Thoracic aorta (tissue), 2 donors: Measurements from ENCODE around the gene ZNF554. TPM values are rescaled to one million over a fixed set of nuclear protein-coding genes. Genes with fewer than 3 reads are reported as not detected.

ENCODE experiments used
- ATAC-seq: fragments of 150-250 bp; one replicate; pipeline ENCODE4 v1.8.0; 2017; ENCODE audit warnings: low read depth; ENCODE audit not compliant: insufficient number of reproducible peaks, low FRiP score
- DNase-seq: peaks from one replicate; pipeline ENCODE4 v3.0.0-alpha.2; 2020; ENCODE audit warnings: low spot score
- H3K27ac ChIP-seq, 2 donors: fragments of 200-600 bp; sonication (generic); 1 replicate in 1 of 2; 2 replicates in 1 of 2; pipeline ENCODE4 v1.5.1; 2016; ENCODE audit warnings: mild to moderate bottlenecking in 2 of 2, moderate library complexity in 2 of 2
- H3K27me3 ChIP-seq: fragments of 200-600 bp; sonication (generic); replicated peaks from 2 replicates; pipeline ENCODE4 v1.6.0; 2016; ENCODE audit warnings: mild to moderate bottlenecking; ENCODE audit not compliant: insufficient read depth
- H3K36me3 ChIP-seq: fragments of 200-600 bp; sonication (generic); one replicate; pipeline ENCODE4 v1.5.1; 2016
- H3K4me1 ChIP-seq, 2 donors: fragments of 200-600 bp; sonication (generic); 1 replicate in 1 of 2; 2 replicates in 1 of 2; pipeline versions ENCODE4 v1.5.1 to v1.6.0; 2016; ENCODE audit warnings: low read depth in 2 of 2, mild to moderate bottlenecking in 1 of 2; ENCODE audit not compliant: control insufficient read depth in 1 of 2
- H3K4me3 ChIP-seq: fragments of 200-600 bp; sonication (generic); 2 replicates; pipeline ENCODE4 v1.5.1; 2016; ENCODE audit warnings: mild to moderate bottlenecking
- H3K9me3 ChIP-seq: fragments of 200-600 bp; sonication (generic); 2 replicates; pipeline ENCODE4 v1.5.1; 2016
- total RNA-seq, 2 donors: library from RNA; depleted of rRNA; stranded (reverse); fragments of >200 nt; gene quantifications; one replicate each; pipeline versions ENCODE4 v1.1.0 to v1.2.3, GENCODE V29; 2016
- TF ChIP-seq, protein P1 (sequence below): fragments of 200-600 bp; sonication (generic); IDR thresholded peaks from one replicate; pipeline ENCODE4 v1.5.1; 2019; ENCODE audit warnings: antibody characterized with exemption

ZNF554 gene
- total RNA-seq, 2 donors from 2014 or later = 2.8 to 4.4 TPM

DNA sequence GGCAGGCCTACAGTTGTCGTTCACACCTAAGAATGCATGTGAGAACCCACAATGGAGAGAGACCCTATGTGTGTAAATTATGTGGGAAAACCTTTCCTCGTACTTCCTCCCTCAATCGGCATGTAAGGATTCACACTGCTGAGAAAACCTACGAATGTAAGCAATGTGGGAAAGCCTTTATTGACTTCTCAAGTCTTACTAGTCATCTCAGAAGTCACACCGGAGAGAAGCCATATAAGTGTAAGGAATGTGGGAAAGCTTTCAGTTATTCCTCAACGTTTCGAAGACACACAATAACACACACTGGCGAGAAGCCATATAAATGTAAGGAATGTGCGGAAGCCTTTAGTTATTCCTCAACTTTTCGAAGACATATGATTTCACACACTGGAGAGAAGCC is 32.9 kb downstream of the ZNF554 start:
- no peaks in the 10 kb centered on the region for H3K27me3 ChIP-seq
- H3K4me3 ChIP-seq = peak overlapping the region; percentile 11
- no peak overlapping the region for H3K27ac ChIP-seq
- no peak for DNase-seq
- peaks cover 89% of the 10 kb centered on the region for H3K9me3 ChIP-seq
- no peaks in the 10 kb centered on the region for H3K4me1 ChIP-seq
- peaks cover 39% of the 10 kb centered on the region for H3K36me3 ChIP-seq
- TF ChIP-seq, protein P1, sequence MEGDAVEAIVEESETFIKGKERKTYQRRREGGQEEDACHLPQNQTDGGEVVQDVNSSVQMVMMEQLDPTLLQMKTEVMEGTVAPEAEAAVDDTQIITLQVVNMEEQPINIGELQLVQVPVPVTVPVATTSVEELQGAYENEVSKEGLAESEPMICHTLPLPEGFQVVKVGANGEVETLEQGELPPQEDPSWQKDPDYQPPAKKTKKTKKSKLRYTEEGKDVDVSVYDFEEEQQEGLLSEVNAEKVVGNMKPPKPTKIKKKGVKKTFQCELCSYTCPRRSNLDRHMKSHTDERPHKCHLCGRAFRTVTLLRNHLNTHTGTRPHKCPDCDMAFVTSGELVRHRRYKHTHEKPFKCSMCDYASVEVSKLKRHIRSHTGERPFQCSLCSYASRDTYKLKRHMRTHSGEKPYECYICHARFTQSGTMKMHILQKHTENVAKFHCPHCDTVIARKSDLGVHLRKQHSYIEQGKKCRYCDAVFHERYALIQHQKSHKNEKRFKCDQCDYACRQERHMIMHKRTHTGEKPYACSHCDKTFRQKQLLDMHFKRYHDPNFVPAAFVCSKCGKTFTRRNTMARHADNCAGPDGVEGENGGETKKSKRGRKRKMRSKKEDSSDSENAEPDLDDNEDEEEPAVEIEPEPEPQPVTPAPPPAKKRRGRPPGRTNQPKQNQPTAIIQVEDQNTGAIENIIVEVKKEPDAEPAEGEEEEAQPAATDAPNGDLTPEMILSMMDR = no peak
- ATAC-seq = no peak

DNA sequence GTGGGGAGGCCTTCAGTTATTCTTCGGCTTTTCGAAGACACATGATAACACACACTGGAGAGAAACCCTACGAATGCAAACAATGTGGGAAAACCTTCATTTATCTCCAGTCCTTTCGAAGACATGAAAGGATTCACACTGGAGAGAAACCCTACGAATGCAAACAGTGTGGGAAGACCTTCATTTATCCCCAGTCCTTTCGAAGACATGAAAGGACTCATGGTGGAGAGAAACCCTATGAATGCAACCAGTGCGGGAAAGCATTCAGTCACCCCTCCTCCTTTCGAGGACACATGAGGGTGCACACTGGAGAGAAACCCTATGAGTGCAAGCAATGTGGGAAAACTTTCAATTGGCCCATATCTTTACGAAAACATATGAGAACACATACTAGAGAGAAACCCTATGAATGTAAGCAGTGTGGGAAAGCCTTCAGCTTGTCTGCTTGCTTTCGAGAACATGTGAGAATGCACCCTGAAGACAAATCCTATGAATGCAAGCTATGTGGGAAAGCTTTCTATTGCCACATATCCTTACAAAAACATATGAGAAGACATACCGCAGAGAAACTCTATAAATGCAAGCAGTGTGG is 33.4 kb downstream of the ZNF554 start:
- ATAC-seq (no peak), DNase-seq (no peak)
- Histone ChIP-seq H3K4me1 (no peaks in the 10 kb centered on the region), H3K27me3 (no peaks in the 10 kb centered on the region), H3K9me3 (peaks cover 91% of the 10 kb centered on the region), H3K27ac (no peak overlapping the region), H3K4me3 (no peak overlapping the region), H3K36me3 (peaks cover 44% of the 10 kb centered on the region)
- TF ChIP-seq, protein P1 = no peak

DNA sequence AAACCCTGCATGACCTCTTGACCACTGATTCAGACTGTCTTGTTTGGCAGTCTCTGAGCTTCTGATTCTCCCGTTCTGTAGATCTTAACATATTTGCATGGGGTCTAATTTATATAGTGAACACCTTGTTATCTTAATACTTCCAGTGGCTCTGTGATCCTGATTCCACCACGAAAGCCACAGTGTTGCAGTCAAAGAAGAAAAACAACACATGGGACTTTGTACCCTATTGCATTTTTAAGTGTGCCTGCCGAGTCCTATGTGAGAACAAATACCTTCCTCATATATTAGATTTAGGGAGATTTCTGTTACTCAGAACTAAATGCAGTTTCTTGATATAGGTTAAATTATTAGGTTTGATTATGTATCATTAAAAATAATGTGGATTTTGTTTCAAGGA is 35.2 kb downstream of the ZNF554 start:
- TF ChIP-seq, protein P1 = no peak
- DNase-seq (no peak), ATAC-seq (no peak)
- Histone ChIP-seq H3K4me1 (no peaks in the 10 kb centered on the region), H3K4me3 (no peak overlapping the region), H3K9me3 (peaks cover 98% of the 10 kb centered on the region), H3K36me3 (peaks cover 49% of the 10 kb centered on the region), H3K27me3 (no peaks in the 10 kb centered on the region), H3K27ac (no peak overlapping the region)

DNA sequence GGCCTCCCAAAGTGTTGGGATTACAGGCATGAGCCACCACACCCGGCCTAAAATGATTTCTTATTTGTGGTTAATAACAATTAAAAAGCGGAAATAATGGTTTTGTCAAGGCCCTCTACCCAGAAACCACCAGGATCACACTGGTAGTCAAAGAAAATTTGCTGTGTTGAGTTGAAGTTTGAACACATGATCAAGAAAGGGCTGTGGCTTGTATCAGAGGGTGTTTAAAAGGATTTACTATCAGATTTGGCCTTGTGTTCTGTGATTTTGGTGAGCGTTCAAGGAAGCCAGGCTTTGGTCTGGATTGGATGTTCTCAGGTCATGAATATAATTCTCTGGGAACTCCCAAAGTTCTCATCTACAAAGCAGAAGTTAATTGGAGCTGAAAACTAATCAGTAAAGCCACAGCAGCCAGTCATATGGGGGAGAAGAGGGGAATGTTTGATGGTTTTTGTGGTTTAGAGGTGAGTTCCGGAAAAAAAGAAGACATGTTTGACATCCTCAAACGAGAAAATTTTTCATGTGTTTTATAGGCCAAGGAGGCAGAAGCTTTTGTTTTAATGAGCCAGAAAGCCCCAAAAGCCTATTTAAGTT is 36.9 kb downstream of the ZNF554 start:
- no peak overlapping the region for H3K27ac ChIP-seq
- no peak for ATAC-seq

DNA sequence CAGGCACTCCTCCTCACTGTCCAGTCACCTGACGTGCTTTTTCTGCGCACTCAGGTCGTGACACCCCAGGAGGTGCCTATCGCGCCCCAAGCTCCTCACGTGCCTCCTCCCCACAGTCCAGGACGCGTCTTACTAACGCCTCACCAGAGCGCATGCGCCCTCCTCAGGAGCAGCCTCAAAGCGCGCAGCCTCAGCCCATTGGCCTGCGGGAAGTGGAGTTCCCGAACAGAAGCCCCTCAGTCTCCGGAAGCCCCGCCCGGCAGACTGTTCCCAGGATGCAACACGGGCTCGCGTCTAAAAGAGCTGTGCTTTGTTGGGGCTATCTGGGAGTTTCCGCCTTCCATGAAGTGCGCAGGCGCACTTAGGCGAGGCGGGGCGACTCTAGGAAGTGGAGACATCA is 39.2 kb downstream of the ZNF554 start:
- H3K36me3 ChIP-seq = peaks cover 15% of the 10 kb centered on the region
- no peak overlapping the region for H3K4me3 ChIP-seq
- H3K27me3 ChIP-seq = no peaks in the 10 kb centered on the region
- H3K27ac ChIP-seq = no peak overlapping the region
- H3K4me1 ChIP-seq = no peaks in the 10 kb centered on the region
- DNase-seq (no peak), ATAC-seq (no peak)
- H3K9me3 ChIP-seq = peaks cover 62% of the 10 kb centered on the region
- TF ChIP-seq, protein P1 = no peak

More for the DNA sequence above, 36.9 kb downstream of the ZNF554 start:
- TF ChIP-seq, protein P1 = no peak
- H3K9me3 ChIP-seq = peaks cover 86% of the 10 kb centered on the region
- no peaks in the 10 kb centered on the region for H3K27me3 ChIP-seq
- DNase-seq = no peak
- peaks cover 37% of the 10 kb centered on the region for H3K36me3 ChIP-seq
- no peaks in the 10 kb centered on the region for H3K4me1 ChIP-seq
- no peak overlapping the region for H3K4me3 ChIP-seq
